ENCODE measurements around the gene PLEKHG5. TPM values are rescaled to one million over a fixed set of nuclear protein-coding genes. Genes with fewer than 3 reads are reported as not detected.

Gene PLEKHG5
- polyA plus RNA-seq, 3 donors: 0.03 TPM; not detected in 2

DNA sequence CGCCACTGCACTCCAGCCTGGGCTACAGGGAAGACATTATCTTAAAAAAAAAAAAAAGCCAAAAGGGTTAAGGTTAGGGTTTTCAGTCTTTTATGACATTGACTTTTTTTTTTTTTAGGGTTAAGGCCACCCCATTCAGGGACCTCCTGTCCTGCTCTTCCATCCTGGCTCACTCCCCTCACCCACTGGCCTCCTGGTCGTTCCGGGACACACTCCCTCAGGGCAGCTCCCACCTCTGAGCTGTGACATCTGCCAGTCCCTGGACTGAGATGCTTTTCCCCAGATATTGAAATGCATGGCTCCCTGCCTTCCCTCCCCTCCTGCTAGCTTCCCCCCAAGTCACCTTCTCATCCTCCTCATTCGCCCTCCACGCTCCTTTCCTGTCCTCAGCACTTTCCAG is 9.6 kb downstream of the PLEKHG5 start:
- Histone ChIP-seq H3K9me3 (replicated peaks in 1 of 2; ENCODE audit: control insufficient read depth in 1 of 2, insufficient read depth in 1 of 2, low read length in 2 of 2) (no peaks in the 10 kb centered on the region), H3K36me3 (replicated peaks in 1 of 2; ENCODE audit: control insufficient read depth in 1 of 2, insufficient read depth in 2 of 2, low read length in 2 of 2) (no peaks in the 10 kb centered on the region), H2AFZ (ENCODE audit: insufficient read depth, low read depth, low read length, poor library complexity, severe bottlenecking) (no peak overlapping the region), H3K27ac (ENCODE audit: low read depth in 1 of 2, low read length in 2 of 2) (no peak overlapping the region), H3K27me3 (ENCODE audit: control insufficient read depth in 2 of 2, insufficient read depth in 2 of 2, low read length in 2 of 2) (peaks cover 5 to 37% of the 10 kb centered on the region in 2 donors), H3K4me1 (ENCODE audit: control insufficient read depth in 1 of 2, insufficient read depth in 2 of 2, low read length in 2 of 2) (no peaks in the 10 kb centered on the region), H3K79me2 (ENCODE audit: insufficient read depth, low read length) (no peaks in the 10 kb centered on the region), H4K20me1 (ENCODE audit: insufficient read depth, low read length) (no peaks in the 10 kb centered on the region), H3K4me3 (replicated peaks in 1 of 3; ENCODE audit: low read depth in 2 of 3, low read length in 3 of 3) (no peak overlapping the region), H3K9ac (ENCODE audit: insufficient read depth, low read length, poor library complexity, severe bottlenecking) (no peak overlapping the region), H3K4me2 (replicated peaks; ENCODE audit: extremely low read depth, low read length, poor library complexity, severe bottlenecking) (no peak overlapping the region)
- Mint-ChIP-seq H3K4me1 (peaks cover 2% of the 10 kb centered on the region), H3K27me3 (ENCODE audit: low read depth in 3 of 3) (peaks cover 30 to 53% (median 41%) of the 10 kb centered on the region in 3 donors), H3K36me3 (no peaks in the 10 kb centered on the region), H3K9me3 (peaks cover 0 to 6% (median 0%) of the 10 kb centered on the region in 7 donors), H3K4me3 (no peak overlapping the region), H3K27ac (no peak overlapping the region)
- TF ChIP-seq, protein P1, sequence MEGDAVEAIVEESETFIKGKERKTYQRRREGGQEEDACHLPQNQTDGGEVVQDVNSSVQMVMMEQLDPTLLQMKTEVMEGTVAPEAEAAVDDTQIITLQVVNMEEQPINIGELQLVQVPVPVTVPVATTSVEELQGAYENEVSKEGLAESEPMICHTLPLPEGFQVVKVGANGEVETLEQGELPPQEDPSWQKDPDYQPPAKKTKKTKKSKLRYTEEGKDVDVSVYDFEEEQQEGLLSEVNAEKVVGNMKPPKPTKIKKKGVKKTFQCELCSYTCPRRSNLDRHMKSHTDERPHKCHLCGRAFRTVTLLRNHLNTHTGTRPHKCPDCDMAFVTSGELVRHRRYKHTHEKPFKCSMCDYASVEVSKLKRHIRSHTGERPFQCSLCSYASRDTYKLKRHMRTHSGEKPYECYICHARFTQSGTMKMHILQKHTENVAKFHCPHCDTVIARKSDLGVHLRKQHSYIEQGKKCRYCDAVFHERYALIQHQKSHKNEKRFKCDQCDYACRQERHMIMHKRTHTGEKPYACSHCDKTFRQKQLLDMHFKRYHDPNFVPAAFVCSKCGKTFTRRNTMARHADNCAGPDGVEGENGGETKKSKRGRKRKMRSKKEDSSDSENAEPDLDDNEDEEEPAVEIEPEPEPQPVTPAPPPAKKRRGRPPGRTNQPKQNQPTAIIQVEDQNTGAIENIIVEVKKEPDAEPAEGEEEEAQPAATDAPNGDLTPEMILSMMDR (IDR thresholded peaks at IDR 0.05): no peak
- no peak for DNase-seq
- WGBS (ENCODE audit: insufficient coverage): 95% methylated on average over 4 of the region's 5 CpGs
- intact Hi-C loops (cut with micrococcal nuclease): no loop called here

DNA sequence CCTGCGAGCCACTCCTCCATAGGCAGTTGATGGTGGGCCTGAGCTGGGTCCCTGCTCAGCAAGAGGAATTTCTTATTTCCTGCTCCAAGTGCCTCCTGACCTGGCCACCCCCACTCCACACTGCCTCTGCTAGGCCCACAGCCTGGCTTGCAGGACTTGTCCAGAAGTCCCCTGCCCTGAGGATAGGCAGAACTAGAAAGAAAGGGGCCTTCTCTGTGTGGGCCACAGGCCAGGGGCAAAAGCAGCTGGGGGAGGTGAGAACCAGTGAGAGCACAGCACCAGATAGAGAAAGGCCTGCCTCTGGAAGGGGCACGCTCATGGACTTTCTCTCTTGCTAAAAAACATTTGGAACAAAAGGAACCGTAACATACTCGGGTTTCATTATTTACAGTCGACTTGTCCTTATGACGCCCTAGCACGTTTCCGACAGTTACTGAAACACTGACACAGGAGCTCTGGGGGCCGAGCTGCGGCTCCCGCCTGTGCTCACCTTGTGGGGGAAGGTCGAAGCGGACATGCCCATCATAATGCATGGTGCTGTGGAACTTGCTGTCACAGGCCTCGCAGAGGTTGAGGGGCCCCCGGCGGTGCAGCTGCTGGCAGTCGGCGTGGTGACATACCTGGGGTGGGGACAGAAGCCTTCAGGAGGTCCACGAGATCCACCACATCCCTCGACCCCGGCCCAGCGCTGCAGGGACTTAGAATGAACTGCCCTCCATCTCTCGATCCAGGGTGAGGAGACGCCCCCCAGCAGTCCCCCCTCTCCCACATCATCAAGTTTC is 14.2 kb downstream of the PLEKHG5 start:
- TF ChIP-seq, protein P1 (IDR thresholded peaks at IDR 0.05): no peak
- H3K9me3 ChIP-seq (replicated peaks in 1 of 2; ENCODE audit: control insufficient read depth in 1 of 2, insufficient read depth in 1 of 2, low read length in 2 of 2): no peaks in the 10 kb centered on the region
- H3K4me3 ChIP-seq (replicated peaks in 1 of 3; ENCODE audit: low read depth in 2 of 3, low read length in 3 of 3): no peak overlapping the region

More for the DNA sequence above, 14.2 kb downstream of the PLEKHG5 start:
- Histone ChIP-seq H3K27ac (ENCODE audit: low read depth in 1 of 2, low read length in 2 of 2) (no peak overlapping the region), H4K20me1 (ENCODE audit: insufficient read depth, low read length) (no peaks in the 10 kb centered on the region), H3K27me3 (ENCODE audit: control insufficient read depth in 2 of 2, insufficient read depth in 2 of 2, low read length in 2 of 2) (no peaks in the 10 kb centered on the region), H3K9ac (ENCODE audit: insufficient read depth, low read length, poor library complexity, severe bottlenecking) (no peak overlapping the region), H3K36me3 (replicated peaks in 1 of 2; ENCODE audit: control insufficient read depth in 1 of 2, insufficient read depth in 2 of 2, low read length in 2 of 2) (no peaks in the 10 kb centered on the region), H3K4me1 (ENCODE audit: control insufficient read depth in 1 of 2, insufficient read depth in 2 of 2, low read length in 2 of 2) (no peaks in the 10 kb centered on the region), H3K79me2 (ENCODE audit: insufficient read depth, low read length) (no peaks in the 10 kb centered on the region), H3K4me2 (replicated peaks; ENCODE audit: extremely low read depth, low read length, poor library complexity, severe bottlenecking) (no peak overlapping the region), H2AFZ (ENCODE audit: insufficient read depth, low read depth, low read length, poor library complexity, severe bottlenecking) (no peak overlapping the region)
- H3K4me1 Mint-ChIP-seq: no peaks in the 10 kb centered on the region
- peaks cover 6 to 15% (median 12%) of the 10 kb centered on the region in 3 donors for H3K27me3 Mint-ChIP-seq (ENCODE audit: low read depth in 3 of 3)
- 94% methylated on average over 21 of the region's 24 CpGs for WGBS (ENCODE audit: insufficient coverage)
- H3K4me3 Mint-ChIP-seq: no peak overlapping the region
- no peaks in the 10 kb centered on the region for H3K36me3 Mint-ChIP-seq
- intact Hi-C loops (cut with micrococcal nuclease): loop anchor here in 1 of 2 donors (5.0 kb wide), 1 partner anchor 230 kb away; no protein-coding TSS in a partner anchor
- H3K27ac Mint-ChIP-seq: no peak overlapping the region
- DNase-seq: no peak
- H3K9me3 Mint-ChIP-seq: no peaks in the 10 kb centered on the region

Data from CD14-positive monocyte (primary cell).